HepG2 (cell line): Measurements from ENCODE around the gene ZCCHC3. TPM values are rescaled to one million over a fixed set of nuclear protein-coding genes. Genes with fewer than 3 reads are reported as not detected.

ENCODE experiments used
- CBFB ChIP-seq: sonication (generic); formaldehyde crosslinking; IDR thresholded peaks from 2 replicates; pipeline ENCODE4 v1.4.0; 2020; ENCODE audit warnings: missing genetic modification reagents
- CBX5 ChIP-seq: sonication (generic); formaldehyde crosslinking; IDR thresholded peaks from 2 replicates; pipeline ENCODE4 v1.4.0; 2020; ENCODE audit warnings: missing genetic modification reagents, borderline replicate concordance
- HNRNPUL1 ChIP-seq: fragments of 200-400 bp; formaldehyde crosslinking; IDR thresholded peaks from 2 replicates; pipeline ENCODE4 v1.6.1; 2017; ENCODE audit warnings: low read depth, mild to moderate bottlenecking, low read length, moderate library complexity
- HOXA3 ChIP-seq: sonication (generic); formaldehyde crosslinking; IDR thresholded peaks from 2 replicates; pipeline ENCODE4 v1.5.0; 2020; ENCODE audit warnings: missing genetic modification reagents
- IRF9 ChIP-seq: sonication (generic); formaldehyde crosslinking; IDR thresholded peaks from 2 replicates; pipeline ENCODE4 v1.8.0; 2022; ENCODE audit warnings: missing genetic modification reagents, mild to moderate bottlenecking, borderline replicate concordance
- KDM5A ChIP-seq: fragments of 200-600 bp; sonication (generic); IDR thresholded peaks from 2 replicates; pipeline ENCODE4 v1.7.0; 2018; ENCODE audit warnings: antibody characterized with exemption, mild to moderate bottlenecking, low read length, borderline replicate concordance
- PATZ1 ChIP-seq: sonication (generic); formaldehyde crosslinking; IDR thresholded peaks from 2 replicates; pipeline ENCODE4 v1.4.0; 2020; ENCODE audit warnings: missing genetic modification reagents
- RARA ChIP-seq: IDR thresholded peaks from 2 replicates; pipeline ENCODE4 v1.6.1; 2016; ENCODE audit warnings: missing genetic modification reagents, missing compliant biosample characterization
- RFX1 ChIP-seq: fragments of 450-650 bp; IDR thresholded peaks from 2 replicates; pipeline ENCODE4 v1.6.1; 2017
- SP1 ChIP-seq, 2 experiments: fragments of 450-650 bp in 1 of 2; sonication (generic) in 1 of 2; formaldehyde crosslinking in 1 of 2; IDR thresholded peaks; 2 replicates each; pipeline versions ENCODE4 v1.4.0 to v1.6.1; 2016 to 2020; ENCODE audit warnings: missing genetic modification reagents in 1 of 2
- TMF1 ChIP-seq: sonication (generic); formaldehyde crosslinking; IDR thresholded peaks from 2 replicates; pipeline ENCODE4 v1.8.1; 2022; ENCODE audit warnings: low read depth, missing genetic modification reagents
- TRIM24 ChIP-seq: sonication (generic); formaldehyde crosslinking; IDR thresholded peaks from 2 replicates; pipeline ENCODE4 v1.8.0; 2022; ENCODE audit warnings: mild to moderate bottlenecking, missing genetic modification reagents
- ZBTB3 ChIP-seq: sonication (generic); formaldehyde crosslinking; IDR thresholded peaks from 2 replicates; pipeline ENCODE4 v1.4.0; 2020; ENCODE audit warnings: low read depth, mild to moderate bottlenecking, moderate library complexity, missing genetic modification reagents, borderline replicate concordance
- ZBTB46 ChIP-seq: sonication (generic); formaldehyde crosslinking; IDR thresholded peaks from 2 replicates; pipeline ENCODE4 v1.4.0; 2020; ENCODE audit warnings: mild to moderate bottlenecking, missing genetic modification reagents, borderline replicate concordance
- ZFP1 ChIP-seq: IDR thresholded peaks from 2 replicates; pipeline ENCODE4 v1.6.1; 2016
- ZNF451 ChIP-seq: sonication (generic); formaldehyde crosslinking; IDR thresholded peaks from 2 replicates; pipeline ENCODE4 v1.5.0; 2020; ENCODE audit warnings: mild to moderate bottlenecking, missing genetic modification reagents
- ZNF510 ChIP-seq: sonication (generic); formaldehyde crosslinking; IDR thresholded peaks from 2 replicates; pipeline ENCODE4 v1.4.0; 2020; ENCODE audit warnings: low read depth, mild to moderate bottlenecking, missing genetic modification reagents
- polyA plus RNA-seq, 8 experiments: library from polyadenylated mRNA; depleted of rRNA in 3 of 8; stranded (reverse) in 7 of 8; unstranded in 1 of 8; fragments of >200 nt; fragmentation: Illumina TruSeq in 4 of 8; extraction: Trizol in 4 of 8; gene quantifications; 2 replicates each; pipeline versions ENCODE4 v1.2.1 to v1.2.3, GENCODE V29; 2011 to 2016; ENCODE audit warnings: low read depth in 4 of 8, missing spikeins in 1 of 8, mixed read lengths in 1 of 8; ENCODE audit not compliant: insufficient read depth in 1 of 8
- total RNA-seq, 5 experiments: library from RNA; depleted of rRNA; stranded (reverse); fragments of >200 nt; fragmentation: Illumina TruSeq; extraction: Trizol; gene quantifications; 2 replicates each; pipeline ENCODE4 v1.2.3, GENCODE V29; 2016; ENCODE audit warnings: low read depth in 1 of 5
- TF ChIP-seq, protein P1 (sequence below): sonication (generic); formaldehyde crosslinking; IDR thresholded peaks from 2 replicates; pipeline ENCODE4 v1.5.1; 2020; ENCODE audit warnings: mild to moderate bottlenecking, missing genetic modification reagents
- TF ChIP-seq, protein P2 (sequence below): sonication (generic); formaldehyde crosslinking; IDR thresholded peaks from 2 replicates; pipeline ENCODE4 v1.4.0; 2020; ENCODE audit warnings: missing genetic modification reagents, mild to moderate bottlenecking, borderline replicate concordance

The ZCCHC3 gene
- total and polyA plus RNA-seq, 2 of the 13 experiments (the other 11 are each of a cell fraction or from before 2014, with no cell fraction given) = 46.6 to 63.0 TPM

DNA sequence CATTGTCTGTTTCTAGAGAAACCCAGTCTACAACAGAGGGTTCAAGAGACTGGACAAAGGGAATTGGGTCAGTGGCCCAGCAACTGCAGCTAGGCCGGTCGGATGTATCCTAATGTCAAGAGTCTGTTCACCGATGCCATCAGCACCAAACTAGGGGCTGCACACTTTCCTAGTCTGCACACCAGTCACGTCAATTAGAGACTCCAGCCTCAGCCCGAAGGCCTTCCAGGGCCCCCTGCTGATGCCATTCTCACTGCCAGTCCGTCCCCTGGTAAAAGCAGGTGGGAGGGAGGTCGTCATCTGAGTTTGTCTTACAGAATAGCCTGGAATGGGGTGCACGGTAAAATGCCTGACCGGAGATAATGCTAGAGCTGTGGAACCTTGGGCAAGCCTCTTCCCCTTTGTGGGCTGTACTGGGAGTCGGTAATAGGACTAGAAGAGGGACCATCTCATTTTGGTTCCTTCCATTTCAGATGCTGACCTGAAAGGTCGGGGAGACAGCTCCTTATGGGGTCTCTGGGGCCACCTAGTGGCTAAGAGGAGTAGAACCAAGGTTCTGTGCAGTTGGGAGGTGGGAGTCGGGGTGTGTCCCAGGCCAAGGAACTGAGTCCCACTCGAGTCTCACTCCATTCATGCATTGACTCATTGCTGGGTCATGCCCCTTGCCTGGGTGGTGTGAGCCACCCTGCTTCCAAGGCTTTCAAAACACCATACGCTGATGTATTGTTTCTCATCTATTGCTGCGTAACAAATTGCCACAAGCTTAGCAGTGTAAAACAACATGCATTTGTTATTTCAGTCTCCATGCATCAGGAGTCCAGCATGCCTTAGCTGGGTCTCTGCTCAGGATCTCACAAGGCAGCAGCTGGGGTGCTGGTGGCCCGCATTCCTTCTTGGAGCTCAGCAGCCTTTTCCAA, 33.1 kb downstream of the ZCCHC3 start (continued):
- TF ChIP-seq TMF1 (0 out of 2 replicates have a peak, but pooled peaks have one; percentile 23), ZNF451 (CRISPR knock-in tag) (no peak), RARA (CRISPR knock-in tag) (no peak), RFX1 (no peak), HNRNPUL1 (no peak), ZBTB3 (CRISPR knock-in tag) (no peak), SP1 (IDR thresholded peaks at IDR 0.05) (no peak), SP1 (CRISPR knock-in tag; IDR thresholded peaks at IDR 0.05) (0 out of 2 replicates have a peak, but pooled peaks have one; percentile 5), ZFP1 (0 out of 2 replicates have a peak, but pooled peaks have one; percentile 26), HOXA3 (CRISPR knock-in tag) (peak; percentile 40; the same call in 1 of the 2 replicates), ZNF510 (CRISPR knock-in tag) (peak; percentile 84; the same call in 1 of the 2 replicates), PATZ1 (CRISPR knock-in tag) (no peak; the same call in 1 of the 2 replicates), CBFB (CRISPR knock-in tag) (no peak), ZBTB46 (CRISPR knock-in tag) (no peak), IRF9 (CRISPR knock-in tag) (peak; percentile 71; the same call in 1 of the 2 replicates), KDM5A (no peak), CBX5 (CRISPR knock-in tag) (peak; percentile 29; the same call in 1 of the 2 replicates), TRIM24 (CRISPR knock-in tag) (no peak)
- TF ChIP-seq, protein P1, sequence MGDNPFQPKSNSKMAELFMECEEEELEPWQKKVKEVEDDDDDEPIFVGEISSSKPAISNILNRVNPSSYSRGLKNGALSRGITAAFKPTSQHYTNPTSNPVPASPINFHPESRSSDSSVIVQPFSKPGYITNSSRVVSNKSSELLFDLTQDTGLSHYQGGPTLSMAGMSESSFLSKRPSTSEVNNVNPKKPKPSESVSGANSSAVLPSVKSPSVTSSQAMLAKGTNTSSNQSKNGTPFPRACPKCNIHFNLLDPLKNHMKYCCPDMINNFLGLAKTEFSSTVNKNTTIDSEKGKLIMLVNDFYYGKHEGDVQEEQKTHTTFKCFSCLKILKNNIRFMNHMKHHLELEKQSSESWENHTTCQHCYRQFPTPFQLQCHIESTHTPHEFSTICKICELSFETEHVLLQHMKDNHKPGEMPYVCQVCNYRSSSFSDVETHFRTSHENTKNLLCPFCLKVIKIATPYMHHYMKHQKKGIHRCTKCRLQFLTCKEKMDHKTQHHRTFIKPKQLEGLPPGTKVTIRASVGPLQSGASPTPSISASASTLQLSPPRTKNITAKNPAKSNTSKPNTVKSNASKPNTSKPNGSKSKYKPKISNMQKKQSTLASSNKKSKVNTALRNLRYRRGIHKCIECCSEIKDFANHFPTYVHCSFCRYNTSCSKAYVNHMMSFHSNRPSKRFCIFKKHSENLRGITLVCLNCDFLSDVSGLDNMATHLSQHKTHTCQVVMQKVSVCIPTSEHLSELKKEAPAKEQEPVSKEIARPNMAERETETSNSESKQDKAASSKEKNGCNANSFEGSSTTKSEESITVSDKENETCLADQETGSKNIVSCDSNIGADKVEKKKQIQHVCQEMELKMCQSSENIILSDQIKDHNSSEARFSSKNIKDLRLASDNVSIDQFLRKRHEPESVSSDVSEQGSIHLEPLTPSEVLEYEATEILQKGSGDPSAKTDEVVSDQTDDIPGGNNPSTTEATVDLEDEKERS = no peak
- TF ChIP-seq, protein P2, sequence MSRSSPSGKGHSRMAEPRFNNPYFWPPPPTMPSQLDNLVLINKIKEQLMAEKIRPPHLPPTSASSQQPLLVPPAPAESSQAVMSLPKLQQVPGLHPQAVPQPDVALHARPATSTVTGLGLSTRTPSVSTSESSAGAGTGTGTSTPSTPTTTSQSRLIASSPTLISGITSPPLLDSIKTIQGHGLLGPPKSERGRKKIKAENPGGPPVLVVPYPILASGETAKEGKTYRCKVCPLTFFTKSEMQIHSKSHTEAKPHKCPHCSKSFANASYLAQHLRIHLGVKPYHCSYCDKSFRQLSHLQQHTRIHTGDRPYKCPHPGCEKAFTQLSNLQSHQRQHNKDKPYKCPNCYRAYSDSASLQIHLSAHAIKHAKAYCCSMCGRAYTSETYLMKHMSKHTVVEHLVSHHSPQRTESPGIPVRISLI (CRISPR knock-in tag) = peak; percentile 63; the same call in 1 of the 2 replicates
